ENCODE results near the gene TOPBP1. TPM values are rescaled to one million over a fixed set of nuclear protein-coding genes. Genes with fewer than 3 reads are reported as not detected.

The TOPBP1 gene
- total and polyA plus RNA-seq, 9 of the 15 experiments (the other 6 are each of a cell fraction or from before 2014, with no cell fraction given) = 16.6 to 77.6 (median 58.2) TPM

DNA sequence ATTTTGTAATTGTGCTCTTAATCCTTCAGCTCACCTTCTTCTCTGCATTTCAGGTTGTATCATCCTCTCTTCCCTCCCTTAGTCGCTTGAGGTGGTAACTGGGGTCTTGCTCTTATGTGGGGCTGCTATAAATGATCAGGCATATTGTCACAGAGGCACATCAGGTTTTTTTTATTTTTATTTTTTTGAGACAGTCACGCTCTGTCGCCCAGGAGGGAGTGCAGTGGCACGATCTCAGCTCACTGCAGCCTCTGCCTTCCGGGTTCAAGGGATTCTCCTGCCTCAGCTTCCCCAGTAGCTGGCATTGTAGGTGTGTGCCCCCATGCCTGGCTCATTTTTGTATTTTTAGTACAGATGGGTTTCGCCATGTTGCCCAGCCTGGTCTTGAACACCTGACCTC, 78.3 kb downstream of the TOPBP1 start (continued):
- TF ChIP-seq, protein P1, sequence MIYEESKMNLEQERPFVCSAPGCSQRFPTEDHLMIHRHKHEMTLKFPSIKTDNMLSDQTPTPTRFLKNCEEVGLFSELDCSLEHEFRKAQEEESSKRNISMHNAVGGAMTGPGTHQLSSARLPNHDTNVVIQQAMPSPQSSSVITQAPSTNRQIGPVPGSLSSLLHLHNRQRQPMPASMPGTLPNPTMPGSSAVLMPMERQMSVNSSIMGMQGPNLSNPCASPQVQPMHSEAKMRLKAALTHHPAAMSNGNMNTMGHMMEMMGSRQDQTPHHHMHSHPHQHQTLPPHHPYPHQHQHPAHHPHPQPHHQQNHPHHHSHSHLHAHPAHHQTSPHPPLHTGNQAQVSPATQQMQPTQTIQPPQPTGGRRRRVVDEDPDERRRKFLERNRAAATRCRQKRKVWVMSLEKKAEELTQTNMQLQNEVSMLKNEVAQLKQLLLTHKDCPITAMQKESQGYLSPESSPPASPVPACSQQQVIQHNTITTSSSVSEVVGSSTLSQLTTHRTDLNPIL (CRISPR knock-in tag; IDR thresholded peaks at IDR 0.05) = no peak
- TF ChIP-seq, protein P2, sequence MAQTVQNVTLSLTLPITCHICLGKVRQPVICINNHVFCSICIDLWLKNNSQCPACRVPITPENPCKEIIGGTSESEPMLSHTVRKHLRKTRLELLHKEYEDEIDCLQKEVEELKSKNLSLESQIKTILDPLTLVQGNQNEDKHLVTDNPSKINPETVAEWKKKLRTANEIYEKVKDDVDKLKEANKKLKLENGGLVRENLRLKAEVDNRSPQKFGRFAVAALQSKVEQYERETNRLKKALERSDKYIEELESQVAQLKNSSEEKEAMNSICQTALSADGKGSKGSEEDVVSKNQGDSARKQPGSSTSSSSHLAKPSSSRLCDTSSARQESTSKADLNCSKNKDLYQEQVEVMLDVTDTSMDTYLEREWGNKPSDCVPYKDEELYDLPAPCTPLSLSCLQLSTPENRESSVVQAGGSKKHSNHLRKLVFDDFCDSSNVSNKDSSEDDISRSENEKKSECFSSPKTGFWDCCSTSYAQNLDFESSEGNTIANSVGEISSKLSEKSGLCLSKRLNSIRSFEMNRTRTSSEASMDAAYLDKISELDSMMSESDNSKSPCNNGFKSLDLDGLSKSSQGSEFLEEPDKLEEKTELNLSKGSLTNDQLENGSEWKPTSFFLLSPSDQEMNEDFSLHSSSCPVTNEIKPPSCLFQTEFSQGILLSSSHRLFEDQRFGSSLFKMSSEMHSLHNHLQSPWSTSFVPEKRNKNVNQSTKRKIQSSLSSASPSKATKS (CRISPR knock-in tag; IDR thresholded peaks at IDR 0.05) = no peak
- TF ChIP-seq, protein P3, sequence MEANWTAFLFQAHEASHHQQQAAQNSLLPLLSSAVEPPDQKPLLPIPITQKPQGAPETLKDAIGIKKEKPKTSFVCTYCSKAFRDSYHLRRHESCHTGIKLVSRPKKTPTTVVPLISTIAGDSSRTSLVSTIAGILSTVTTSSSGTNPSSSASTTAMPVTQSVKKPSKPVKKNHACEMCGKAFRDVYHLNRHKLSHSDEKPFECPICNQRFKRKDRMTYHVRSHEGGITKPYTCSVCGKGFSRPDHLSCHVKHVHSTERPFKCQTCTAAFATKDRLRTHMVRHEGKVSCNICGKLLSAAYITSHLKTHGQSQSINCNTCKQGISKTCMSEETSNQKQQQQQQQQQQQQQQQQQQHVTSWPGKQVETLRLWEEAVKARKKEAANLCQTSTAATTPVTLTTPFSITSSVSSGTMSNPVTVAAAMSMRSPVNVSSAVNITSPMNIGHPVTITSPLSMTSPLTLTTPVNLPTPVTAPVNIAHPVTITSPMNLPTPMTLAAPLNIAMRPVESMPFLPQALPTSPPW (CRISPR knock-in tag; IDR thresholded peaks at IDR 0.05) = no peak

DNA sequence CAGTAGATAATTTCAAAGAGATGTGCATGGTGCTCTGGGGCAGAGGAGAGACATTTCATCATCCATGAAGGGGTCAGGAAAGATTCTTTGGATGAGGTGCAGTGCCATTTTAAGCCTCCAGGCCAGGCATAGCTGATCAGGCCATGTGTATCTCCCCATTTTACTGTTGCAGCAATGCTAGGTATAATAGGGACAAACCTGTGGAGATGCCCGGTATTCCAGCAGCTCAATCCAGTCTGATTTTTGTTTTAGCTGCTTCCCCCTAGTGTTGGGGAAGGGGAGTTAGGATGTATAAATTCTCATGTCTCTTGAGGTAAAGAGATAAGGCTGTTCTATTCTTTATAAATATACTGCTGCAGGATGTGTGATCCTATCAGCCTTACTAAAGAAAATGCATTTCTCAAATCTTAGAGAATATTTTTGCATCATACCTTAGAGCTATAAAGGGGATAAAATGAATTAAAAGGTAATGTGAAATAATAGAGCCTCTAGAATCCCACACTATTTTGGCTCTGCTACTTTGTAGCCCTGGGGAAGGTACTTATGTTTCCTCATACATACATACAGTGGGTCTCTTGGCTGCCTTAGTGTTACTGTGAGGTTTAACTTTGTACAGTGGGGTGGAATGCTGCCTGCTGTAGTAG, 83.1 kb downstream of the TOPBP1 start:
- no peak overlapping the region for H3K9ac ChIP-seq (ENCODE audit: insufficient read depth in 1 of 2, low read depth in 2 of 2, low read length in 2 of 2)
- FAIRE-seq (peak; percentile 81), DNase-seq (ENCODE audit: extremely low read depth in 1 of 4, low spot score in 3 of 4) (peak; percentile 15 to 37 (median 33)), ATAC-seq (peak; percentile 49)
- H4K20me1 ChIP-seq (replicated peaks; ENCODE audit: control insufficient read depth, insufficient read depth, low read length) = peaks cover 29% of the 10 kb centered on the region
- H3K79me2 ChIP-seq (ENCODE audit: control insufficient read depth, insufficient read depth, low read length) = peaks cover 90% of the 10 kb centered on the region
- no peaks in the 10 kb centered on the region for H3K9me1 ChIP-seq (ENCODE audit: control insufficient read depth, insufficient read depth, low read length)
- BruUV-seq (replicated peaks) = no TSS peak
- H3K4me3 ChIP-seq = no peak overlapping the region
- H3K4me2 ChIP-seq (ENCODE audit: insufficient read depth, low read length) = peak overlapping the region; percentile 50
- no peak overlapping the region for H2AFZ ChIP-seq (ENCODE audit: low read depth, low read length)
- H3K27me3 ChIP-seq (ENCODE audit: control insufficient read depth in 2 of 2, insufficient read depth in 2 of 2, low read length in 2 of 2) = no peaks in the 10 kb centered on the region
- peaks cover 3 to 9% of the 10 kb centered on the region in 2 experiments; a peak in 4 of 5 replicates for H3K4me1 ChIP-seq (replicated peaks in 1 of 2; ENCODE audit: control insufficient read depth in 2 of 2, insufficient read depth in 2 of 2, low read length in 2 of 2)
- CTCF ChIA-PET (ENCODE audit: low intra/inter-chr PET ratio) = no interaction called here
- intact Hi-C loops (cut with micrococcal nuclease) (loop anchor here (2.0 to 10.0 kb wide), 2 partner anchors 84 to 854 kb away; partner anchors contain the start of gene NPHP3), in situ Hi-C loops (cut with MboI) (no loop called here)
- H3K36me3 ChIP-seq (ENCODE audit: control insufficient read depth, insufficient read depth, low read length) = peaks cover 82% of the 10 kb centered on the region
- no peaks in the 10 kb centered on the region for H3K9me3 ChIP-seq (replicated peaks; ENCODE audit: control insufficient read depth, insufficient read depth, low read depth, low read length)
- H3K27ac ChIP-seq (ENCODE audit: extremely low read depth, low read depth, low read length) = no peak overlapping the region
- POLR2A ChIA-PET = interaction anchor here (0.7 to 1.0 kb wide), 3 partner anchors 9 to 75 kb away, joined by 3 read pairs; no protein-coding TSS in a partner anchor
- 17% methylated on average over 1 of the region's 1 CpG for WGBS (ENCODE audit: insufficient coverage, low coverage, missing lambda C conversion rate)
- TF ChIP-seq, protein P4, sequence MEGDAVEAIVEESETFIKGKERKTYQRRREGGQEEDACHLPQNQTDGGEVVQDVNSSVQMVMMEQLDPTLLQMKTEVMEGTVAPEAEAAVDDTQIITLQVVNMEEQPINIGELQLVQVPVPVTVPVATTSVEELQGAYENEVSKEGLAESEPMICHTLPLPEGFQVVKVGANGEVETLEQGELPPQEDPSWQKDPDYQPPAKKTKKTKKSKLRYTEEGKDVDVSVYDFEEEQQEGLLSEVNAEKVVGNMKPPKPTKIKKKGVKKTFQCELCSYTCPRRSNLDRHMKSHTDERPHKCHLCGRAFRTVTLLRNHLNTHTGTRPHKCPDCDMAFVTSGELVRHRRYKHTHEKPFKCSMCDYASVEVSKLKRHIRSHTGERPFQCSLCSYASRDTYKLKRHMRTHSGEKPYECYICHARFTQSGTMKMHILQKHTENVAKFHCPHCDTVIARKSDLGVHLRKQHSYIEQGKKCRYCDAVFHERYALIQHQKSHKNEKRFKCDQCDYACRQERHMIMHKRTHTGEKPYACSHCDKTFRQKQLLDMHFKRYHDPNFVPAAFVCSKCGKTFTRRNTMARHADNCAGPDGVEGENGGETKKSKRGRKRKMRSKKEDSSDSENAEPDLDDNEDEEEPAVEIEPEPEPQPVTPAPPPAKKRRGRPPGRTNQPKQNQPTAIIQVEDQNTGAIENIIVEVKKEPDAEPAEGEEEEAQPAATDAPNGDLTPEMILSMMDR (IDR thresholded peaks at IDR 0.05 in 2 of 3, conservative IDR thresholded peaks at IDR 0.05 in 1 of 3; ENCODE audit: insufficient read depth in 2 of 3, low read depth in 1 of 3, low read length in 3 of 3) = peak; percentile 36 to 57 (median 54); a peak in 5 of 6 replicates
- TF ChIP-seq ETV5 (CRISPR knock-in tag; IDR thresholded peaks at IDR 0.05; ENCODE audit: low read depth) = no peak
- TF ChIP-seq, protein P5, sequence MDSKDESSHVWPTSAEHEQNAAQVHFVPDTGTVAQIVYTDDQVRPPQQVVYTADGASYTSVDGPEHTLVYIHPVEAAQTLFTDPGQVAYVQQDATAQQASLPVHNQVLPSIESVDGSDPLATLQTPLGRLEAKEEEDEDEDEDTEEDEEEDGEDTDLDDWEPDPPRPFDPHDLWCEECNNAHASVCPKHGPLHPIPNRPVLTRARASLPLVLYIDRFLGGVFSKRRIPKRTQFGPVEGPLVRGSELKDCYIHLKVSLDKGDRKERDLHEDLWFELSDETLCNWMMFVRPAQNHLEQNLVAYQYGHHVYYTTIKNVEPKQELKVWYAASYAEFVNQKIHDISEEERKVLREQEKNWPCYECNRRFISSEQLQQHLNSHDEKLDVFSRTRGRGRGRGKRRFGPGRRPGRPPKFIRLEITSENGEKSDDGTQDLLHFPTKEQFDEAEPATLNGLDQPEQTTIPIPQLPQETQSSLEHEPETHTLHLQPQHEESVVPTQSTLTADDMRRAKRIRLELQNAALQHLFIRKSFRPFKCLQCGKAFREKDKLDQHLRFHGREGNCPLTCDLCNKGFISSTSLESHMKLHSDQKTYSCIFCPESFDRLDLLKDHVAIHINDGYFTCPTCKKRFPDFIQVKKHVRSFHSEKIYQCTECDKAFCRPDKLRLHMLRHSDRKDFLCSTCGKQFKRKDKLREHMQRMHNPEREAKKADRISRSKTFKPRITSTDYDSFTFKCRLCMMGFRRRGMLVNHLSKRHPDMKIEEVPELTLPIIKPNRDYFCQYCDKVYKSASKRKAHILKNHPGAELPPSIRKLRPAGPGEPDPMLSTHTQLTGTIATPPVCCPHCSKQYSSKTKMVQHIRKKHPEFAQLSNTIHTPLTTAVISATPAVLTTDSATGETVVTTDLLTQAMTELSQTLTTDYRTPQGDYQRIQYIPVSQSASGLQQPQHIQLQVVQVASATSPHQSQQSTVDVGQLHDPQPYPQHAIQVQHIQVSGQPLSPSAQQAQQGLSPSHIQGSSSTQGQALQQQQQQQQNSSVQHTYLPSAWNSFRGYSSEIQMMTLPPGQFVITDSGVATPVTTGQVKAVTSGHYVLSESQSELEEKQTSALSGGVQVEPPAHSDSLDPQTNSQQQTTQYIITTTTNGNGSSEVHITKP (IDR thresholded peaks at IDR 0.05; ENCODE audit: partially characterized antibody) = no peak
